HTERT RPE-1 (cell line): Measurements from ENCODE around the gene PSENEN.
"Not testable (repeated sequence)": the region's sequence is repeated elsewhere in the genome, so short reads cannot be mapped to it uniquely, and the experiment has no call there.

Experiments
- in situ Hi-C: fragments of 300-500 bp; cut with MboI; formaldehyde crosslinking; loops from 4 replicates; pipeline ENCODE4 v1.14.3; 2020; ENCODE audit warnings: low sequenced_read_pairs

The PSENEN gene

GRCh38 chr19:35718345-35719041 is 27.0 kb upstream of the PSENEN start:
- in situ Hi-C loops, result no loop called here

DNA sequence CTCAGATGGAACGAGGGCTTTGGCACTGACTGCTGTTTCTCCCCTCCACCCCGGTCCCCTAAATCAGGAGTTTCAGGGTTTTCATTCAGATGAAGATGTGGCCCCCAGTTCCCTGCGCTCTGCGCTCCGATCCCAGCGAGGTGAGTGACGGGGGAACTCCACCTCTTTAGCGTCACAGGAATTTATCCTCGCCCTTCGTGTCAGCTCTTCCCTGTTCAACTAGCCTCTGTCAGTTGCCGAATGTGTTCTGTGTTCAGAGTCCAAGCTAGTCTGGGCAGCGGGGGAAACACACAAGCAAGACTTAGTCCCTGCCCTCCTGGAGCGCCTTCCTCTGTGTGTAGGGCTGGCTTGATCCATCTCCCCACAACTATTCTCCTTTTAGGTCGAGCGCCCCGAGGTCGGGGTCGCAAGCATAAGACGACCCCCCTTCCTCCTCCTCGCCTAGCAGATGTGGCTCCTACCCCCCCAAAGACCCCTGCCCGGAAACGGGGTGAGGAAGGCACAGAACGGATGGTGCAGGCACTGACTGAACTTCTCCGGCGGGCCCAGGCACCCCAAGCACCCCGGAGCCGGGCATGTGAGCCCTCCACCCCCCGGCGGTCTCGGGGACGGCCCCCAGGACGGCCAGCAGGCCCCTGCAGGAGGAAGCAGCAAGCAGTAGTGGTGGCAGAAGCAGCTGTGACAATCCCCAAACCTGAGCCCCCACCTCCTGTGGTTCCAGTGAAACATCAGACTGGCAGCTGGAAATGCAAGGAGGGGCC is 25.9 kb upstream of the PSENEN start:
- in situ Hi-C loops, result no loop called here

DNA sequence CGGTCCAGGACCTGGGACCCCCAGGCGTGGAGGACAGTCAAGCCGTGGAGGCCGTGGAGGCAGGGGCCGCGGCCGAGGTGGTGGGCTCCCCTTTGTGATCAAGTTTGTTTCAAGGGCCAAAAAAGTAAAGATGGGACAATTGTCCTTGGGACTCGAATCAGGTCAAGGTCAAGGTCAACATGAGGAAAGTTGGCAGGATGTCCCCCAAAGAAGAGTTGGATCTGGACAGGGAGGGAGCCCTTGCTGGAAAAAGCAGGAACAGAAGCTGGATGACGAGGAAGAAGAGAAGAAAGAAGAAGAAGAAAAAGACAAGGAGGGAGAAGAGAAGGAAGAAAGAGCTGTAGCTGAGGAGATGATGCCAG is 25.3 kb upstream of the PSENEN start:
- in situ Hi-C loops, result no loop called here

GRCh38 chr19:35720648-35721047 is 24.8 kb upstream of the PSENEN start:
- in situ Hi-C loops, result no loop called here

GRCh38 chr19:35721374-35721773 is 24.1 kb upstream of the PSENEN start:
- in situ Hi-C loops, result no loop called here

DNA sequence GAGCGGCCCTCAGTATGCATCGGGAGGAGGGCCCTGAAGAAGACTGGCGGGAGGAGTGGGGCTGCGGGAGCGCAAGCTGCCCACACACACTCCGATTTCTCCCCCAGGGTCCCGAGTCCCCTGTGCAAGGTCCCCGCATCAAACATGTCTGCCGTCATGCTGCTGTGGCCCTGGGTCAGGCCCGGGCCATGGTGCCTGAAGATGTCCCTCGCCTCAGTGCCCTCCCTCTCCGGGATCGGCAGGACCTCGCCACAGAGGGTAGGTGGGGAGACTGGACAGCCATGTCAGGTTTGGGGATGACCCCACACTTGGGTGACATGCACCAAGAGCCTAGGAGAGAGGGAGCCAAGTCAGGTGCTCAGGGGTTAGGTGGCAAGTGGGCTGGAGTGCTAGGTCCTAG is 23.0 kb upstream of the PSENEN start:
- in situ Hi-C loops, result no loop called here

- in situ Hi-C loops, result no loop called here
Observed at GRCh38 chr19:35722897-35723296, 22.6 kb upstream of the PSENEN start.

- in situ Hi-C loops, result no loop called here
Observed at GRCh38 chr19:35723671-35724070, 21.8 kb upstream of the PSENEN start.

DNA sequence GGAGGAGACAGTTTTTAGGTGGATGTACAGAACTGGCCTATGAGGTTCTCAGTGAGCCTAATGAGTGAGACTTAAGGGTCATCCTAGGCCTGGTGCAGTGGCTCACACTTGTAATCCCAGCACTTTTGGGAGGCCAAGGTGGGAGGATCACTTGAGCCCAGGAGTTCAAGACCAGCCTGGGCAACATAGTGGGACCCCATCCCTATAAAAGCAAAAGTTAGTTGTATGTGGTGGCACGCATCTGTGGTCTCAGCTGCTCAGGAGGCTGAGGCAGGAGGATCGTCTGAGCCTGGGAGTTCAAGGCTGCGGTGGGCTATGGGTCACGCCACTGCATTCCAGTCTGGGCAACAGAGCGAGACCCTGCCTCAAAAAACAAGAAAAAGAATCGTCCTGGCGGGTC is 21.3 kb upstream of the PSENEN start:
- in situ Hi-C loops, result not testable (repeated sequence)

DNA sequence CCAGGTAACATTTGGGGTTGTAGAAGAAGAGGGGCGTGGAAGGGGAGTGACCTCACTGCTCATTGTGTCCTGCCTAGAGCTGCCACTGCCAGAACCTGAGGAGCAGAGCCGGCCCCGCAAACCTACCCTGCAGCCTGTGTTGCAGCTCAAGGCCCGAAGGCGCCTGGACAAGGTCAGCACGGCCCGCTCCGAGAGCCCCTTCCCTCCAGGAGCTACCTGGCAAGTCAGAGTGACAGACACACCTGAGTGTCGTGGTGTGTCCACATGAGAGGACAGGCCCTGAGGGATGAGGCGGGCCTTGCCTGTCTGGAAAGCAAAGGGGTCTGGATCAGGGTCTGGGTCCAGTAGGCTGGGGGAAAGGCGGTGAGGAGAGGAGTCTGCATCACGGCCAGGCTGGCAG is 20.9 kb upstream of the PSENEN start:
- in situ Hi-C loops, result no loop called here

DNA sequence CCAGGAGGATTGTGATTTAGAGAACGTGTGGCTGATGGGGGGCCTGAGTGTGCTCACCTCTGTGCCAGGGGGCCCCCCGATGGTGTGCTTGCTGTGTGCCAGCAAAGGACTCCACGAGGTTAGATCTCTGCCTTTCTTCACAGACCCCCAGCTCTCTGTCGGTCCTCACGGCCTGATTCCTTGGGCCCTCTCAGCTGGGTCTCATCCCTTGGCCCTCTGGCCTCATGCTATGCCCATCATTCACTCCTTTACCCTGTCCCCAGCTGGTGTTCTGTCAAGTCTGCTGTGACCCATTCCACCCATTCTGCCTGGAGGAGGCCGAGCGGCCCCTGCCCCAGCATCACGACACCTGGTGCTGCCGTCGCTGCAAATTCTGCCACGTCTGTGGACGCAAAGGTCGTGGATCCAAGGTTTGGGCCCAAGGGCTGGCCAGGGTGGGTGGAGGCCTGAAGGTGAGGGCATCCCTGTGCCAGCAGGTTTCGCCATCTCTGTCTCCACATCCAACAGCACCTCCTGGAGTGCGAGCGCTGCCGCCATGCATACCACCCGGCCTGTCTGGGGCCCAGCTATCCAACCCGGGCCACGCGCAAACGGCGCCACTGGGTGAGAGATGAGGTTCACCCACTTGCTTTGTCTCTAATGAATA is 20.1 kb upstream of the PSENEN start:
- in situ Hi-C loops, result no loop called here

GRCh38 chr19:35727053-35727955 is 18.1 kb upstream of the PSENEN start:
- in situ Hi-C loops, result no loop called here

DNA sequence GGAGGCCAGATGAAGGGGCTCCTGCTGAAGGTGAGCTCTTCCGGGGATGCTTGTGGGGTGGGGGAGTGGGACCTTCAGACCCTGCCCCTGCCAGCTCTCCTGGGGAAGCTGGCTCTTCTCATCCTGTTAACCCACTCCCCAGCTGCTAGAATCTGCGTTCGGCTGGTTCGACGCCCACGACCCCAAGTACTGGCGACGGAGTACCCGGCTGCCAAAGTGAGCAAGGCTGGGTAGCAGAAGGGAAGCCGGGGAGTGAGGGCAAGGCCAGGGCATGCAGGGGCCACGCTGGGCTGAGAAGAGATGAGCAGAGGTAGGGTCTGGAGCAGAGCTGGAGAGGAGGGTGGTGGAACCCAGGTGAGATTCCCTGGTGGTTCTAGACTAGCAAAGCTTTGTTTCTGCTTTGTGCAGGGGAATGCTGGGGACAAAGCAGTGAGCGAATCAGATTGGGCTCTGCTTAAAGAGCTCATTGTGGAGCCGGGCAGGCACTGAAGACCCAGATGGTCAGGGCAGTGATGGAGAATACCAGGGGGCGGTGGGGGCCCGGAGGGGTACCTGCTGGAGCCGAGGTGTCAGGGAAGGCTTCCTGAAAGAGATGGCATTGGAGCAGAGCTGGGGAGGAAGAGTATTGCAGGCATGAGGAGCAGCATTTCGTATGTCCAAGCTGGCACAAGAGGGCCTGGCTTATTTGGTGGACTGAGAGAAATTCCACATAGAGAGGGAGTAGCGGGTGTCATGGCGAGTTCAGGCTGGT is 17.3 kb upstream of the PSENEN start:
- in situ Hi-C loops, result no loop called here

GRCh38 chr19:35729021-35729420 is 16.4 kb upstream of the PSENEN start:
- in situ Hi-C loops, result no loop called here

DNA sequence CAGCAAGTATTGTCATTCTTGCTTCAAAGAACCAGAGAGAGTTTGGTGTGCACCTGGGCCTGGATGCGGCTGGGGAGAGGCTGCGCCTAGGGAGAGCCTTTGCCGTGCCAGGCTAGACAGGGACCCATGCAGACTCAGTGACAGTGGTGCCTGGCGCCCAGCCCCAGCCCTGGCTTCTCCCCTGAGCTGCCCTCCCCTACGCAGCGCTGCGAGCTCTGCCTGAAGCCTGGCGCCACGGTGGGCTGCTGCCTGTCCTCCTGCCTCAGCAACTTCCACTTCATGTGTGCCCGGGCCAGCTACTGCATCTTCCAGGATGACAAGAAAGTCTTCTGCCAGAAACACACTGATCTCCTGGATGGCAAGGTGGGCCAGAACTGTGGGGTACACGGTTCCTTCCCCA is 15.7 kb upstream of the PSENEN start:
- in situ Hi-C loops, result no loop called here

- in situ Hi-C loops, result no loop called here
Observed at GRCh38 chr19:35730326-35730725, 15.1 kb upstream of the PSENEN start.

DNA sequence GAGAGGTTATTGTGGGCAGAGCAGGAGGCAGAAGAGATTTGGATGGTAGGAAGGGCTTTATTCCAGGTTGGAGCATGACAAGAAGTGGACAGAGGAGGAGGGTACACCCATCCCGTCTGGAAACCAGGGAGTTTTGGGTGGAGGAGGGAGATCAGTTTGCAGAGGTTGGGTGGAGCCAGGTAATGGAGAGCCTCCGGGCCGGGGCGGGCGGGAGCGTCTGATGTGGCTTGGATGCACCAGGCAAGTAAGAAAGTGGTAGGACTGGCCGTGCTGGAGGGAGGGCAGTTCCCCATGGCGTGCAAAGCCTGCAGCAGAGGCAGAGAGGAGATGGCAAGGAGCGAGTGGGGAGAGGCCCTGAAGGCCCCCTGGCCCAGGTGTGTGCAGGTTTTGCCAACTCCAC is 14.1 kb upstream of the PSENEN start:
- in situ Hi-C loops, result no loop called here

GRCh38 chr19:35731779-35732405 is 13.6 kb upstream of the PSENEN start:
- in situ Hi-C loops, result no loop called here

DNA sequence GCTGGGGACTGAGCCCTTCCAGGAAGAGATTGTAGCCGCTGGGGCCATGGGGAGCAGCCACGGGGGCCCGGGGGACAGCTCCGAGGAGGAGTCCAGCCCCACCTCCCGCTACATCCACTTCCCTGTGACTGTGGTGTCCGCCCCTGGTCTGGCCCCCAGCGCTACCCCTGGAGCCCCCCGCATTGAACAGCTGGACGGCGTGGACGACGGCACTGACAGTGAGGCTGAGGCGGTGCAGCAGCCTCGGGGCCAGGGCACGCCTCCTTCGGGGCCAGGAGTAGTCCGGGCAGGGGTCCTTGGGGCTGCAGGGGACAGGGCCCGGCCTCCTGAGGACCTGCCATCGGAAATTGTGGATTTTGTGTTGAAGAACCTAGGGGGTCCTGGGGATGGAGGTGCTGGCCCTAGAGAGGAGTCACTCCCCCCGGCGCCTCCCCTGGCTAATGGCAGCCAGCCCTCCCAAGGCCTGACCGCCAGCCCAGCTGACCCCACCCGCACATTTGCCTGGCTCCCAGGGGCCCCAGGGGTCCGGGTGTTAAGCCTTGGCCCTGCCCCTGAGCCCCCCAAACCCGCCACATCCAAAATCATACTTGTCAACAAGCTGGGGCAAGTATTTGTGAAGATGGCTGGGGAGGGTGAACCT is 12.8 kb upstream of the PSENEN start:
- in situ Hi-C loops, result no loop called here
